Transverse colon (tissue), 4 donors: Measurements from ENCODE around the gene HIPK4. TPM values are rescaled to one million over a fixed set of nuclear protein-coding genes. Genes with fewer than 3 reads are reported as not detected.

Source experiments
- DNase-seq: peaks from one replicate; pipeline ENCODE4 v3.0.0-alpha.2; 2019
- H3K27ac ChIP-seq, 4 donors: fragments of 200-600 bp; sonication (generic); 2 replicates each; pipeline ENCODE4 v1.5.1; 2016 to 2018; ENCODE audit warnings: inconsistent platforms in 4 of 4
- H3K27me3 ChIP-seq: fragments of 200-600 bp; sonication (generic); 2 replicates; pipeline ENCODE4 v1.5.1; 2017; ENCODE audit warnings: inconsistent platforms
- H3K36me3 ChIP-seq, 4 donors: fragments of 200-600 bp; sonication (generic); 2 replicates each; pipeline ENCODE4 v1.5.1; 2017 to 2019; ENCODE audit warnings: inconsistent platforms in 4 of 4
- H3K4me1 ChIP-seq, 4 donors: fragments of 200-600 bp; sonication (generic); 2 replicates each; pipeline ENCODE4 v1.5.1; 2017 to 2020; ENCODE audit warnings: inconsistent platforms in 4 of 4
- H3K4me3 ChIP-seq, 4 donors: fragments of 200-600 bp; sonication (generic); 1 replicate in 1 of 4; 2 replicates in 3 of 4; pipeline versions ENCODE4 v1.5.1 to v1.6.1; 2017 to 2019; ENCODE audit warnings: inconsistent platforms in 4 of 4
- H3K9me3 ChIP-seq, 2 donors: fragments of 200-600 bp; sonication (generic); 2 replicates each; pipeline ENCODE4 v1.5.1; 2017 to 2019; ENCODE audit warnings: inconsistent platforms in 2 of 2
- CTCF ChIP-seq, 5 experiments: fragments of 200-600 bp in 3 of 5; fragments of 450-650 bp in 2 of 5; sonication (generic) in 3 of 5; IDR thresholded peaks; 1 replicate in 2 of 5; 2 replicates in 3 of 5; pipeline ENCODE4 v1.5.1; 2016 to 2017; ENCODE audit warnings: antibody characterized with exemption in 5 of 5, inconsistent platforms in 3 of 5, mild to moderate bottlenecking in 2 of 5, moderate library complexity in 1 of 5
- EP300 ChIP-seq: sonication (generic); formaldehyde crosslinking; IDR thresholded peaks from one replicate; pipeline ENCODE4 v1.6.1; 2017; ENCODE audit warnings: antibody characterized with exemption, low read depth
- POLR2A ChIP-seq: fragments of 450-650 bp; IDR thresholded peaks from one replicate; pipeline ENCODE4 v1.6.1; 2016; ENCODE audit warnings: antibody characterized with exemption, mild to moderate bottlenecking, moderate library complexity
- POLR2AphosphoS5 ChIP-seq, 3 donors: sonication (generic); formaldehyde crosslinking; IDR thresholded peaks; one replicate each; pipeline ENCODE4 v1.6.1; 2016; ENCODE audit warnings: antibody characterized with exemption in 3 of 3
- WGBS, 2 donors: methylation state at CpG; one replicate each; pipeline ENCODE4 v1.1.5; 2018; ENCODE audit warnings: low coverage in 1 of 2; 5-methylcytosine and 5-hydroxymethylcytosine counted together
- in situ Hi-C, 4 donors: fragments of 200-750 bp; cut with MboI; loops; one replicate each; pipeline versions ENCODE4 v1.15.0 to v1.15.1; 2017; ENCODE audit warnings: low sequenced_read_pairs in 3 of 4, low pct_ligation_motif_present in 1 of 4, low pct_unique_long_range_greater_than_20kb in 1 of 4
- intact Hi-C: fragments of 100-400 bp; cut with DNase I; formaldehyde crosslinking; loops from one replicate; pipeline ENCODE4 v1.15.1; 2023; ENCODE audit warnings: low total_unique reads
- total RNA-seq, 4 donors: library from RNA; depleted of rRNA; stranded (reverse); fragments of >200 nt; gene quantifications; one replicate each; pipeline ENCODE4 v1.1.0, GENCODE V29; 2016

Gene HIPK4
- total RNA-seq, 4 donors from 2014 or later: 0.48 TPM; not detected in 3

- WGBS, 2 donors: 61 to 66% methylated on average over 7 to 15 of the region's 16 CpGs
- Histone ChIP-seq H3K27me3 (no peaks in the 10 kb centered on the region), H3K27ac (peak overlapping the region; percentile 97 to 100 (median 98)), H3K4me1 (peaks cover 23 to 53% (median 36%) of the 10 kb centered on the region in 4 donors), H3K36me3 (peaks cover 0 to 10% (median 0%) of the 10 kb centered on the region in 4 donors), H3K4me3 (peak overlapping the region in 2 of 4 donors; percentile 54 to 61), H3K9me3 (no peaks in the 10 kb centered on the region)
- TF ChIP-seq POLR2A (no peak), CTCF (IDR thresholded peaks at IDR 0.05) (no peak), POLR2AphosphoS5 (IDR thresholded peaks at IDR 0.05) (no peak), EP300 (no peak)
- intact Hi-C loops (no loop called here), in situ Hi-C loops (loop anchor here in 2 of 4 donors (10.0 to 25.0 kb wide), 2 partner anchors 135 to 137 kb away; partner anchors contain the start of gene AKT2 (in 2 of the 2))
- no peak for DNase-seq
These were observed 32.2 kb upstream of the HIPK4 start for GRCh38 chr19:40421993-40422747.

- WGBS, 2 donors: 2 to 11% methylated on average over 3 to 49 of the region's 56 CpGs
- Histone ChIP-seq H3K27ac (peak overlapping the region; percentile 97 to 100 (median 98)), H3K4me1 (peaks cover 23 to 52% (median 31%) of the 10 kb centered on the region in 4 donors), H3K4me3 (peak overlapping the region; percentile 54 to 74 (median 60)), H3K9me3 (no peaks in the 10 kb centered on the region), H3K36me3 (peaks cover 0 to 10% (median 0%) of the 10 kb centered on the region in 4 donors), H3K27me3 (no peaks in the 10 kb centered on the region)
- TF ChIP-seq POLR2AphosphoS5 (IDR thresholded peaks at IDR 0.05): peak; percentile 94 to 97 (median 97)
- peak; percentile 98 for TF ChIP-seq POLR2A
- TF ChIP-seq EP300: peak; percentile 57
- TF ChIP-seq CTCF (IDR thresholded peaks at IDR 0.05): peak; percentile 91 to 97 (median 97)
- DNase-seq: peak; percentile 96
- intact Hi-C loops: no loop called here
- in situ Hi-C loops: loop anchor here in 2 of 4 donors (10.0 to 25.0 kb wide), 2 partner anchors 134 to 136 kb away; partner anchors contain the start of gene AKT2 (in 2 of the 2)
These were observed 31.1 kb upstream of the HIPK4 start for GRCh38 chr19:40420766-40421765.

- Histone ChIP-seq H3K36me3 (peaks cover 0 to 10% (median 0%) of the 10 kb centered on the region in 4 donors), H3K27ac (peak overlapping the region; percentile 97 to 100 (median 98)), H3K4me3 (peak overlapping the region; percentile 54 to 74 (median 60)), H3K4me1 (peaks cover 23 to 52% (median 31%) of the 10 kb centered on the region in 4 donors), H3K27me3 (no peaks in the 10 kb centered on the region), H3K9me3 (no peaks in the 10 kb centered on the region)
- WGBS, 2 donors: 45 to 51% methylated on average over 5 to 14 of the region's 14 CpGs
- intact Hi-C loops: no loop called here
- no peak for DNase-seq
- in situ Hi-C loops: loop anchor here in 2 of 4 donors (10.0 to 25.0 kb wide), 2 partner anchors 133 to 136 kb away; partner anchors contain the start of gene AKT2 (in 2 of the 2)
- no peak for TF ChIP-seq POLR2AphosphoS5 (IDR thresholded peaks at IDR 0.05)
- TF ChIP-seq CTCF (IDR thresholded peaks at IDR 0.05): no peak
- TF ChIP-seq EP300: no peak
- TF ChIP-seq POLR2A: no peak
These were observed 30.4 kb upstream of the HIPK4 start for GRCh38 chr19:40420451-40420765.
